Measurements from ENCODE around the gene MBD3. TPM values are rescaled to one million over a fixed set of nuclear protein-coding genes. Genes with fewer than 3 reads are reported as not detected.

Gene MBD3
- total RNA-seq, 2 experiments from 2014 or later: 67.7 to 71.4 TPM

DNA sequence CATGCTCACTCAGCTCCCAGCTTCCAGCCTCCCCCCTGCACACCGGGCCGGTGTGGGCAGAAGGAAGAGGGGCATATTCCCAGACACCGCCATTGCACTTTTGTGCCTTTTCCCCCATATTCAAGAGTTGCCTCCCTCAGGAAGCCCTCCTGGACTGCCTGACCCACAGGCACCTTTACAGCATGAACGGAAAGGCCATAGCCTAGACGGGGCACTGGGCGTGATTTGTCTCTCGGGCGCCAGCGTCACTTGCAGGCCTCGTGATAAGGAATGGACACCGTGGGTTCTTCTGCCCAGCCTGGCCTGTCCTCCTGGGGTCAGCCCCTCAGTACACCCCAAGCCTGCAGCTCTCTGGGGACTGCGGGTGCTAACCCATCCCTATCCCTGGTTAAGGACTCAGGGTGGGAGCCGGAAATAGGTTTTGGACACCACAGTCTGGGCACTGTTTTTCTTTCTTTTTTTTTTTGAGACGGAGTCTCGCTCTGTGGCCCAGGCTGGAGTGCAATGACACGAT, 13.5 kb upstream of the MBD3 start:
- CTCF ChIA-PET: interaction anchor here (0.8 to 2.1 kb wide), 6 partner anchors 10 to 220 kb away, joined by 3 to 24 read pairs (median 4); partner anchors contain the start of gene MBD3
- H3K27me3 Mint-ChIP-seq: no peaks in the 10 kb centered on the region
- H3K4me1 Mint-ChIP-seq (ENCODE audit: low read depth): peaks cover 51% of the 10 kb centered on the region
- intact Hi-C loops (cut with micrococcal nuclease): loop anchor here (5.0 to 10.0 kb wide), 2 partner anchors 66 to 489 kb away; partner anchors contain the start of genes IZUMO4 and MOB3A
- POLR2A ChIA-PET: interaction anchor here (2.1 to 3.7 kb wide), 2 partner anchors 13 to 46 kb away, joined by 10 to 18 read pairs; partner anchors contain the start of genes MBD3 and TCF3
- peak overlapping the region; percentile 94 for H3K27ac Mint-ChIP-seq
- DNase-seq: no peak
- H3K4me3 Mint-ChIP-seq: peak overlapping the region; percentile 88
- H3K9me3 Mint-ChIP-seq: no peaks in the 10 kb centered on the region
- peaks cover 9% of the 10 kb centered on the region for H3K36me3 Mint-ChIP-seq

DNA sequence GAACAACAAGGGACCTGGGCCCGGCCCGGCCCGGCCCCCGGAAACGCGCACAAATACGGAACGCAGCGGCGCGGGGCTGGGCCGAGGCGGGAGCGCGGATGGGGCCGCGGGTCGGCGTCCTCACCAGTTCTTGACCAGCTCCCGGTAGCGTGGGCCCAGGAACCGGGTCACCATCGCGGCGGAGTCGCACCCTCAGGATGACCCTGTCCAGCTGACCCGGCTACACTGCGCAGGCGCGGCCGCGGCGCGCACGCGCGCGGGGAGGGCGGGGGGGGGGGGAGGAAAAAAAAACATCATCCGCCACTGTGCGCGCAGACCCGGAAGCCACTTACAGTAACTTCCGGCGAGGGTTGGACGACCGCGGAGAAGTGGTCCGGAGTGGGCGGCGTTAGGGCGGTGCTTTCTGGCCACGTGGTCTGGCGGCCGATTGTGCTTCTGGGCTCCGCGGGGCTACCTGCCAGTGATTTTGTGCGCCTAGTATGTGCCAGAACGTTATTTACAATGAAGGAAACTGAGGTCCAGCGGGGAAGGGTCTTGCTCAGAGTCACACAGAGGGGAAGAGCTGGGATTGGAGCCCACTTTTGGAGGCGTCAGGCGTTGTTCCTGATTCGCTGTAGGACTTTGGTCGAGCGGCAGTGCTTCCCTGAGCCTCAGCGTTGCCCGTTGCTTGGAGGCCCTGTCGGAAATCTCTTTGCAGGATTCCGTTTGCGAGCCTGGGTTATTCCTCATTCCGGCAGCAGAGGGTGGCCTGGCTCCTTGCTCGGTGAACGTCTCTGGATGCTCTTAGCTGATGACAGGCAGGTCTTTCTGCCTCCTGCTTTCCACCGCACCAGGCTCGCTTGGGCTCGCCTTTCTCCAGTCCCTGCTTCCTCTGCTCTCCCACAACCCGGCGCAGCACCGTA, 12.8 kb upstream of the MBD3 start, which contains the start of gene UQCR11:
Gene UQCR11 (minus strand): TSS at position 227 of the 902 bp plus-strand sequence. CDS start 53 bp downstream, at position 174.
- Mint-ChIP-seq H3K9me3 (no peaks in the 10 kb centered on the region), H3K27ac (peak within 1 kb of the TSS; percentile 94), H3K4me1 (ENCODE audit: low read depth) (peaks cover 44% of the 10 kb centered on the region), H3K27me3 (no peaks in the 10 kb centered on the region), H3K4me3 (peak within 1 kb of the TSS; percentile 88), H3K36me3 (peaks cover 8% of the 10 kb centered on the region)
- intact Hi-C loops (cut with micrococcal nuclease): loop anchor here (1.0 to 10.0 kb wide), 5 partner anchors 13 to 489 kb away; partner anchors contain the start of genes CIRBP, IZUMO4, MBD3 and MOB3A
- POLR2A ChIA-PET: interaction anchor here (2.1 to 3.7 kb wide), 2 partner anchors 13 to 47 kb away, joined by 10 to 18 read pairs; partner anchors contain the start of genes MBD3 and TCF3
- DNase-seq: peak; percentile 96
- CTCF ChIA-PET: interaction anchor here (0.7 to 2.1 kb wide), 6 partner anchors 10 to 220 kb away, joined by 3 to 24 read pairs (median 4); partner anchors contain the start of gene MBD3

DNA sequence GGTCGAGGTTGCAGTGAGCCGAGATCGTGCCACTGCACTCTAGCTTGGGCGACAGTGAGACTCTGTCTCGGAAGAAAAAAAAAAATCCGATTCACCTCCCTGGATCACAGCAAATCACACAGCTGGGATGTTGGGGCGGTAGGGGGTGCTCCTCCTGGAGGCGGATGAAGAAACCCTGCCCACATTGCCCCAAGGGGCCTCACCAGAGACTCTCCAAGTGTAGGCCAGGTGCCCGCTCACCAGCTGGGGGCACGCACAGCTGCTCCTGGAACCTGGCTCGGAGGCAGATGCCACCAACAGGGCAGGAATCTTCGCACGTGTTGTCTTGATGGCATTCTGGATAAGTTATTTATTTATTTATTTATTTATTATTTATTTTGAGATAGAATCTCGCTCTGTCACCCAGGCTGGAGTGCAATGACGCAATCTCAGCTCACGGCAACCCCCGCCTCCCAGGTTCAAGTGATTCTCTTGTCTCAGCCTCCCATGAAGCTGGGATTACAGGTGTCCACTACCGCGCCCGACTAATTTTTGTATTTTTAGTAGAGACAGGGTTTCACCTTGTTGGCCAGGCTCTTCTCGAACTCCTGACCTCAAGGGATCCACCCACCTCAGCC, 9.5 kb upstream of the MBD3 start:
- CTCF ChIA-PET: interaction anchor here (1.4 to 1.5 kb wide), 2 partner anchors 11 to 70 kb away, joined by 3 to 4 read pairs; no protein-coding TSS in a partner anchor
- no peak for DNase-seq
- Mint-ChIP-seq H3K27ac (no peak overlapping the region), H3K4me1 (ENCODE audit: low read depth) (peaks cover 26% of the 10 kb centered on the region), H3K9me3 (no peaks in the 10 kb centered on the region), H3K36me3 (peaks cover 21% of the 10 kb centered on the region), H3K4me3 (no peak overlapping the region), H3K27me3 (no peaks in the 10 kb centered on the region)
- intact Hi-C loops (cut with micrococcal nuclease): loop anchor here (10.0 kb wide), 1 partner anchor 493 kb away; the partner anchor contains the start of genes IZUMO4 and MOB3A
- POLR2A ChIA-PET: interaction anchor here (1.0 kb wide), 2 partner anchors 9 to 11 kb away, joined by 4 to 5 read pairs; partner anchors contain the start of gene MBD3

DNA sequence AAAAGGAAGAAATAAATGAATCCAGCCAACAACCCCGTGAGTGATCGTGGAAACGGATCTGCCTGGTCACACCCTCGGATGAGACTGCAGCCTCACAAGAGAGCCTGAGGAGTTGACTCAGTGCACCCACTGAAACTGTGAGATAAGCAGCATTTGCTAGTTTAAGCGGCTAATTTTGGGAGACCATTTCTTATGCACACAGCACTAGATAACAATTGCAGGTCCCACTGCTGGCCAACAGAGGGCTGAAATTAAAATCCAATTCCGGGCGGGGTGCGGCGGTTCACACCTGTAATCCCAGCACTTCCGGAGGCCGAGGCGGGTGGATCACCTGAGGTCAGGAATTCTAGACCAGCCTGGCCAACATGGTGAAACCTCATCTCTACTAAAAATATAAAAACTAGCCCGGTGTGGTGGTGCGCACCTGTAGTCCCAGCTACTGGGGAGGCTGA, 9.0 kb upstream of the MBD3 start:
- intact Hi-C loops (cut with micrococcal nuclease): loop anchor here (10.0 kb wide), 1 partner anchor 493 kb away; the partner anchor contains the start of genes IZUMO4 and MOB3A
- H3K4me3 Mint-ChIP-seq: no peak overlapping the region
- ChIA-PET POLR2A (interaction anchor here (0.9 to 1.0 kb wide), 2 partner anchors 8 to 11 kb away, joined by 4 to 6 read pairs; no protein-coding TSS in a partner anchor), CTCF (interaction anchor here (1.4 to 1.5 kb wide), 2 partner anchors 11 to 71 kb away, joined by 3 to 4 read pairs; no protein-coding TSS in a partner anchor)
- H3K27ac Mint-ChIP-seq: peak overlapping the region; percentile 28
- peaks cover 24% of the 10 kb centered on the region for H3K4me1 Mint-ChIP-seq (ENCODE audit: low read depth)
- no peaks in the 10 kb centered on the region for H3K27me3 Mint-ChIP-seq
- no peaks in the 10 kb centered on the region for H3K9me3 Mint-ChIP-seq
- no peak for DNase-seq
- H3K36me3 Mint-ChIP-seq: peaks cover 21% of the 10 kb centered on the region

DNA sequence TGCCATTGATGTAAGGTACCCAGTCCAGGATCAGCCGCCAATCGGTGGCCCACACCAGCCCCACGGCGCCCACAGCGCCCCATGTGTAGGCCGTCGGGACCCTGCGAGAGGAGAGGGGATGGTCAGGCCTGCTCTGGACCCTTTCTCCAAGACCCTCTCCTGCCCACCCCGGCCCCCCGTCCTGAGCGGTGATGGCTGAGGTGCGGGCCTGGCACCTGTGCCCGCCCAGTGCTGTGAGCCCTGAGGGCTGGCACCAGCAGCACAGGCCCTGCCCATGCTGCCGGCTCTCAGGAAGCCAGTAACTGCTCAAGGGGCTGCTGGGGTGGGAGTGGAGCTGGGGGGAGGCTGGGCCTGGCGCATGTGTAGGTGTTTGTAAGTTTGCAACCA, 6.8 kb upstream of the MBD3 start:
- no peak overlapping the region for H3K4me3 Mint-ChIP-seq

DNA sequence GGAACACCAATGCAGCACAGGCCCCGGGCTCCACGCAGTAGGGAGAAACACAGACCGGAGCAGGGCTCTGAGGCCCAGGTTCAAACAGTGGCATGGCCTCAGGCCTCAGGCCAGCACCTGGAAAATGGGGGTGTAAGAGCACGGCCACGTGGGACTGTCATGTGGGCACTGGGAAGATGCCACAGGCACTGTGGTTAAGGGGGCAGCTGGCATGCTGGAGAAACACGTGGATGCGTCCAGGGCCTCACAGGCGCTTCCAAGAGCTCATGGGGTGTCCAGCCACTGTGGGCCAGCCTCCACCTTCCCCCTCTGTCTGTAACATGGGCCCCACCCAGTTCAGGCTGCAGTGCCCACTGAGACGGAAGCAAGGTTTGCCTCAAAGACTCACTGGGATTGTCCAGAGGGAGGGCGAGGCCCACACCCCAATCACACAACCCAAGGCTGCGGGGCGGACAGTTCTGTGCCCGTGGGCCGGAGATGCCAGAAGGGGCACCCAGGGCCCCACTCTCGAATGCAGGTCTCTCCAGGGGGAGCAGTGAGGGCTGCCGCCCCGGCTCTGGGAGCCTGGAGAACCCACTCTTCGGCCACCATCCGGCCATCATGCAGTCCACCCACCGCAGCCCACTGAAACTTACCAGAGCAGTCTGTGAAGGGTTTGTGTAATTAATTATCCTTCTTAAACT, 6.3 kb upstream of the MBD3 start:
- POLR2A ChIA-PET: no interaction called here
- no peak for DNase-seq
- H3K4me1 Mint-ChIP-seq (ENCODE audit: low read depth): peaks cover 14% of the 10 kb centered on the region
- no peak overlapping the region for H3K27ac Mint-ChIP-seq
- intact Hi-C loops (cut with micrococcal nuclease): no loop called here
- H3K27me3 Mint-ChIP-seq: no peaks in the 10 kb centered on the region
- H3K4me3 Mint-ChIP-seq: no peak overlapping the region
- peaks cover 25% of the 10 kb centered on the region for H3K36me3 Mint-ChIP-seq
- CTCF ChIA-PET: no interaction called here
- no peaks in the 10 kb centered on the region for H3K9me3 Mint-ChIP-seq

More for the DNA sequence above, 6.8 kb upstream of the MBD3 start:
- ChIA-PET POLR2A (no interaction called here), CTCF (no interaction called here)
- H3K36me3 Mint-ChIP-seq: peaks cover 24% of the 10 kb centered on the region
- intact Hi-C loops (cut with micrococcal nuclease): no loop called here
- peaks cover 18% of the 10 kb centered on the region for H3K4me1 Mint-ChIP-seq (ENCODE audit: low read depth)
- no peaks in the 10 kb centered on the region for H3K9me3 Mint-ChIP-seq
- H3K27ac Mint-ChIP-seq: no peak overlapping the region
- no peak for DNase-seq
- H3K27me3 Mint-ChIP-seq: no peaks in the 10 kb centered on the region

DNA sequence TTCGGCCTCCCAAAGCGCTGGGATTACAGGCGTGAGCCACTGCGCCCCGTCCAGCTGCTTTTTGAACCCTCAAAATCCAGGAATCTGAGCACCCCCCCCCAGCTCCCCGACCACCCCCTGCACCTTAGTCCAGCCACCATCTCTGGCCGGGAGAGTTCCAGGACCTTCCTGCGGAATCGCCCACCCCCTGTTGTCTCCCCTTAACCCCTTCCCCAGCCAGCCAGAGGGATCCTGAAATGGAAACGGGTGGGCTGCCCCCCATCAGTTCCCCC, 772 bp upstream of the MBD3 start:
- Mint-ChIP-seq H3K9me3 (no peaks in the 10 kb centered on the region), H3K27ac (no peak overlapping the region), H3K36me3 (peaks cover 24% of the 10 kb centered on the region), H3K4me1 (ENCODE audit: low read depth) (peaks cover 16% of the 10 kb centered on the region), H3K27me3 (no peaks in the 10 kb centered on the region), H3K4me3 (peak overlapping the region; percentile 82)
- DNase-seq: no peak
- intact Hi-C loops (cut with micrococcal nuclease): loop anchor here (5.0 kb wide), 1 partner anchor 59 kb away; the partner anchor contains the start of gene TCF3
- ChIA-PET POLR2A (interaction anchor here (0.7 to 1.9 kb wide), 7 partner anchors 8 to 67 kb away, joined by 3 to 10 read pairs (median 5); partner anchors contain the start of genes TCF3 and UQCR11), CTCF (interaction anchor here (0.7 to 2.0 kb wide), 8 partner anchors 12 to 245 kb away, joined by 3 to 10 read pairs (median 4); partner anchors contain the start of gene UQCR11)

DNA sequence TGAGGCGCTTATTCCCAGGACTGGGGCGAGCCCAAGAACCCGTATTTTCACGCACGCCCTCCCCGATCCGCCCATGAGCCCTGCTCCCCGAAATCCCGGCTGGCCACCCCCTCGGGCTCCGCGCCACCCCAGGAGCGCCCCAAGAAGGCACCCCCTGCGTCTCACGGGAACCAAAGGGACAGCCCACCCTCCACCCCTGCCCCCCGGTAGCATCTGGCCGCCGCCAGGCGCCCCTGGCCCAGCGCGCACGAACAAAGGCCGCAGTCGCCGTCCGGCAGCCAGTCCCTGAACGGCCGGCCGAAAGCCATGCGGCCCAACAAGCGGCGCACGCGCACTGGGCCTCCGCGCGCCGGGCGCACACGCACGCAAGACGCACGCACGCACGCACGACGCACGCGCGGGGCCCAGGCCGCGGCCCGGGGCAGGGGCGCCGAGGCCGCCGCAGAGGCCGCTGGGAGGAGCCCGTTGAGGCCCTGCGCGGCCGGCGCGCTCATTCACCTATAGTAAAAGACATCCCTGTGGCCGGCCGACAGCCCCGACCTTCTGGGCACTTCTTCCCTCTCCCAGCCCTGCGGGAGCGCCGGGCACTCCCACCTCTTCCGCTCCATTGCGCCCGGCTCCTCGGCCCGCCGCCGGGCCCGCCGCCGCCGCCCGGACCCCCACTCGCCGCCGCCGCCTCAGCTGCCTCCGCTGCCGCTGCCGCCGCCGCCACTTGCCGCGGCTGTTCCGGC, 476 bp downstream of the MBD3 start:
- Mint-ChIP-seq H3K36me3 (peaks cover 15% of the 10 kb centered on the region), H3K27me3 (no peaks in the 10 kb centered on the region), H3K4me1 (ENCODE audit: low read depth) (peaks cover 18% of the 10 kb centered on the region), H3K9me3 (no peaks in the 10 kb centered on the region), H3K4me3 (peak overlapping the region; percentile 86), H3K27ac (peak overlapping the region; percentile 84)
- peak; percentile 88 for DNase-seq
- ChIA-PET CTCF (interaction anchor here (1.3 to 2.0 kb wide), 5 partner anchors 13 to 246 kb away, joined by 3 to 10 read pairs (median 7); partner anchors contain the start of gene UQCR11), POLR2A (interaction anchor here (0.7 to 2.4 kb wide), 8 partner anchors 10 to 264 kb away, joined by 3 to 10 read pairs (median 4); partner anchors contain the start of genes TCF3 and UQCR11)
- intact Hi-C loops (cut with micrococcal nuclease): loop anchor here (1.0 to 5.0 kb wide), 2 partner anchors 13 to 60 kb away; partner anchors contain the start of genes TCF3 and UQCR11

DNA sequence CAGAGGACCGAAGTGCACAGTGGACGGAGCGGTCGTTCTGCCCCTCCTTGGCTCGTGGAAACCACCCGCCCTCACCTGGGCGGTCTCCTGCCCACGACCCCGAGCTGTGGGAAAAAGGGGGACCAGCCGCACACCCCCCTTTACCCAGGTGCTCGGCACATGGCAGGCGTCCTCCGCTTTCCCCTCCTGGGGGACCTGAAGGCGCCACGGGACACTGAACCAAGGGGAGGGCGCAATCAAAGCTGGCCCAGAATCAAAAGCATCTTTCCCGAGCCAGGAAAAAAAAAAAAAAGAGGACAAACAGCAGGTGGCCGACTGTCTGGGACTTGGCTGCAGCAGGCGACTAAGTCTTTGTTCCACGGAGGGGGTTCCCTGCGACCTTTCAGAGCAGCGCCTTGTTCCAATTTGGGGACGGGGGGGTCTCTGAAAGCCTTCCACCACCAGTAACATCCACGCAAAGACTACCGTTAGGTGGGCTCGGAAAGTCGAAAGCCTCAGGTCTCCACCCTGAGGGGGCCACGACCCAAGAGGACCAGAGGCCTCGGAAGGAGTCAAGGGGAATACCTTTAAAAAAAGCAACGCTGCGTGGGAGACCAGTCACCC, 1.1 kb downstream of the MBD3 start:
- peaks cover 14% of the 10 kb centered on the region for H3K36me3 Mint-ChIP-seq
- no peaks in the 10 kb centered on the region for H3K9me3 Mint-ChIP-seq
- no peaks in the 10 kb centered on the region for H3K27me3 Mint-ChIP-seq
- H3K4me3 Mint-ChIP-seq: peak overlapping the region; percentile 86
- peak overlapping the region; percentile 84 for H3K27ac Mint-ChIP-seq
- peaks cover 18% of the 10 kb centered on the region for H3K4me1 Mint-ChIP-seq (ENCODE audit: low read depth)
- no peak for DNase-seq
- intact Hi-C loops (cut with micrococcal nuclease): loop anchor here (1.0 to 5.0 kb wide), 2 partner anchors 14 to 61 kb away; partner anchors contain the start of genes TCF3 and UQCR11
- POLR2A ChIA-PET: interaction anchor here (0.6 to 2.4 kb wide), 5 partner anchors 10 to 61 kb away, joined by 3 to 10 read pairs (median 4); partner anchors contain the start of genes TCF3 and UQCR11
- CTCF ChIA-PET: interaction anchor here (1.0 to 1.5 kb wide), 7 partner anchors 10 to 146 kb away, joined by 3 to 6 read pairs (median 4); no protein-coding TSS in a partner anchor
